PC-3 (cell line): ENCODE data around the gene BCL11A.

Source experiments
- EZH2 ChIP-seq: fragments of 300-600 bp; sonication (generic); IDR thresholded peaks from one replicate; pipeline ENCODE4 v1.6.1; 2017; ENCODE audit warnings: antibody characterized with exemption, mild to moderate bottlenecking, low read length; ENCODE audit not compliant: unreplicated experiment
- EZH2phosphoT487 ChIP-seq: fragments of 300-600 bp; sonication (generic); IDR thresholded peaks from 2 replicates; pipeline ENCODE4 v1.6.1; 2018; ENCODE audit warnings: mild to moderate bottlenecking, antibody characterized with exemption, low read length, borderline replicate concordance
- TF ChIP-seq, protein P1 (sequence below): fragments of 300-600 bp; sonication (generic); conservative IDR thresholded peaks from 2 replicates; pipeline ENCODE4 v1.5.1; 2017; ENCODE audit warnings: antibody characterized with exemption, low read depth, mild to moderate bottlenecking, low read length

DNA sequence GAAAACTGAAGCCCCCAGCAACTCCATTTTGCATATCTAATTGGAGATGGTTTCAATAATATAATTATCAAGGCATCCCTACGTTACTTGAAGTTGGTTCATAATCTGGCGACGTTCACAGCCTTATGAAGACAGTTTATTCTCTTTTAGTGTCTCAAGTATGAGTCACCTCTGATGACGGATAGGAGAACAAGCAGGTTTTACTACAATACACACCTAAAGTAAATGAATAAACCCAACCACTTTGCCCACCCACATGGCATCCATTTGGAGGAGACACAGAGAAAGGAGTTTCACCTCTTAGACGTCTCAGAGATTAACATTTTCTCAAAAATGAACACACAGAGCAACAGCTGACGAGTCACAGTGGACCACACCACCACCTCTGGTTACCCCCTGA lies 40.8 kb downstream of the BCL11A start:
- TF ChIP-seq, protein P1, sequence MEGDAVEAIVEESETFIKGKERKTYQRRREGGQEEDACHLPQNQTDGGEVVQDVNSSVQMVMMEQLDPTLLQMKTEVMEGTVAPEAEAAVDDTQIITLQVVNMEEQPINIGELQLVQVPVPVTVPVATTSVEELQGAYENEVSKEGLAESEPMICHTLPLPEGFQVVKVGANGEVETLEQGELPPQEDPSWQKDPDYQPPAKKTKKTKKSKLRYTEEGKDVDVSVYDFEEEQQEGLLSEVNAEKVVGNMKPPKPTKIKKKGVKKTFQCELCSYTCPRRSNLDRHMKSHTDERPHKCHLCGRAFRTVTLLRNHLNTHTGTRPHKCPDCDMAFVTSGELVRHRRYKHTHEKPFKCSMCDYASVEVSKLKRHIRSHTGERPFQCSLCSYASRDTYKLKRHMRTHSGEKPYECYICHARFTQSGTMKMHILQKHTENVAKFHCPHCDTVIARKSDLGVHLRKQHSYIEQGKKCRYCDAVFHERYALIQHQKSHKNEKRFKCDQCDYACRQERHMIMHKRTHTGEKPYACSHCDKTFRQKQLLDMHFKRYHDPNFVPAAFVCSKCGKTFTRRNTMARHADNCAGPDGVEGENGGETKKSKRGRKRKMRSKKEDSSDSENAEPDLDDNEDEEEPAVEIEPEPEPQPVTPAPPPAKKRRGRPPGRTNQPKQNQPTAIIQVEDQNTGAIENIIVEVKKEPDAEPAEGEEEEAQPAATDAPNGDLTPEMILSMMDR = no peak
- no peak for TF ChIP-seq EZH2
- no peak for TF ChIP-seq EZH2phosphoT487
